Stomach (tissue), 4 donors: Measurements from ENCODE around the gene UBR2.

Experiments used
- POLR2A ChIP-seq, 4 donors: fragments of 450-650 bp; IDR thresholded peaks; one replicate each; pipeline ENCODE4 v1.6.1; 2016; ENCODE audit warnings: antibody characterized with exemption in 4 of 4, control low read depth in 2 of 4, mild to moderate bottlenecking in 1 of 4, moderate library complexity in 1 of 4
- POLR2AphosphoS5 ChIP-seq, 3 donors: sonication (generic); formaldehyde crosslinking; IDR thresholded peaks; one replicate each; pipeline ENCODE4 v1.6.1; 2016; ENCODE audit warnings: antibody characterized with exemption in 3 of 3
- TF ChIP-seq, protein P1 (sequence below), 7 experiments: fragments of 450-650 bp in 4 of 7; fragments of 200-600 bp in 3 of 7; sonication (generic) in 3 of 7; IDR thresholded peaks; one replicate each; pipeline ENCODE4 v1.5.1; 2016 to 2019; ENCODE audit warnings: antibody characterized with exemption in 7 of 7, control low read depth in 2 of 7, mild to moderate bottlenecking in 1 of 7

DNA sequence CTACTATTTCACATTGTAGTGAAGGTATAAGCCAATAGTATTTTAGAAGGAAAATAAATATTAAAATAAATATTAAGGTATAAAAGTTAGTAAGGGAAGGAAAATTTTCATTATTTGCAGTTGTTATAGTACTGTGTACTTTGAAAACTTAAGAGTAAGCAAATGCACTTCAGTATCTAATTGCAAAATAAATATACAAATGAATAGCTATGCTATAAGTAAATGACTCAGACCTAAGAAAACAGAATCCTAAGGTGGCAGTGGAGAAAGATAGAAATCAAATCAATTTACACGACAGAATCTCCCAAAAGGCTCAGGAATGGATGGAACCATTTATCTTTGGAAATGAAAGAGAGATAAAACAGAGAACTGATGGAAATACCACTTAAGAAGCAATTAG lies 24.7 kb upstream of the UBR2 start:
- TF ChIP-seq, protein P1, sequence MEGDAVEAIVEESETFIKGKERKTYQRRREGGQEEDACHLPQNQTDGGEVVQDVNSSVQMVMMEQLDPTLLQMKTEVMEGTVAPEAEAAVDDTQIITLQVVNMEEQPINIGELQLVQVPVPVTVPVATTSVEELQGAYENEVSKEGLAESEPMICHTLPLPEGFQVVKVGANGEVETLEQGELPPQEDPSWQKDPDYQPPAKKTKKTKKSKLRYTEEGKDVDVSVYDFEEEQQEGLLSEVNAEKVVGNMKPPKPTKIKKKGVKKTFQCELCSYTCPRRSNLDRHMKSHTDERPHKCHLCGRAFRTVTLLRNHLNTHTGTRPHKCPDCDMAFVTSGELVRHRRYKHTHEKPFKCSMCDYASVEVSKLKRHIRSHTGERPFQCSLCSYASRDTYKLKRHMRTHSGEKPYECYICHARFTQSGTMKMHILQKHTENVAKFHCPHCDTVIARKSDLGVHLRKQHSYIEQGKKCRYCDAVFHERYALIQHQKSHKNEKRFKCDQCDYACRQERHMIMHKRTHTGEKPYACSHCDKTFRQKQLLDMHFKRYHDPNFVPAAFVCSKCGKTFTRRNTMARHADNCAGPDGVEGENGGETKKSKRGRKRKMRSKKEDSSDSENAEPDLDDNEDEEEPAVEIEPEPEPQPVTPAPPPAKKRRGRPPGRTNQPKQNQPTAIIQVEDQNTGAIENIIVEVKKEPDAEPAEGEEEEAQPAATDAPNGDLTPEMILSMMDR (IDR thresholded peaks at IDR 0.05), result no peak
- TF ChIP-seq POLR2A (IDR thresholded peaks at IDR 0.05) (no peak), POLR2AphosphoS5 (IDR thresholded peaks at IDR 0.05) (no peak)
